ENCODE measurements around the gene ITCH. TPM values are rescaled to one million over a fixed set of nuclear protein-coding genes. Genes with fewer than 3 reads are reported as not detected.

ITCH gene
- 10 to 100 TPM; 44.2 to 47.0 TPM for total RNA-seq
- polyA plus RNA-seq (2013, experiment 1 of 2), result 26.8 TPM
- 26.5 TPM for polyA plus RNA-seq (2013, experiment 2 of 2)
- total RNA-seq, result 29.8 to 96.3 (median 61.4) reads per million in 172 experiments

DNA sequence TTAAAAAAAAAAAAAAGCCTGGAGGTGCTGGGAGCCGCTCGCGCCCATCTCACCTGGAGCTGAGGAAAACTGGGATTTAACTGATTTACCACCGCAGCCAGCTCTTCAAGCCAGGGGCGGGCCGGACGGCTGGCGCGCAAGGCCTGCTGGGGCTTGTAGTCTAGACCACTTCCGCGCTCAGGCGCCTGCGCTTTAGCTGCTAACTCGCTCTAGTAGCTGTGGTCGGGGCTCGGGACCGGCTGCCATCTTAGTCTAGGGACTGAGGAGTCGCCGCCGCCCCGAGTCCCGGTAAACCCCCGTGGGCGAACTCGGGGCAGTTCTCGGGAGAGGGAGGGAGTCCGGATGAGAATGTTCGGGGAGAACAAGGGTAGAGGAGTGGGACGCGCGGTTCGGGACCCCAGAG, at the start of gene ITCH:
ITCH (plus strand) TSS at position 212 of the 403 bp plus-strand sequence. CDS start 30,539 bp downstream, outside the sequence.
- Mint-ChIP-seq H3K9me3 (no peaks in the 10 kb centered on the region), H3K27ac (peak within 1 kb of the TSS; percentile 95), H3K4me3 (peak within 1 kb of the TSS; percentile 100), H3K36me3 (ENCODE audit: low read depth) (peaks cover 22% of the 10 kb centered on the region), H3K4me1 (ENCODE audit: low read depth) (peaks cover 37% of the 10 kb centered on the region), H3K27me3 (no peaks in the 10 kb centered on the region)
- ChIA-PET CTCF (interaction anchor here (0.6 to 3.5 kb wide), 4 partner anchors 31 to 154 kb away, joined by 3 to 26 read pairs (median 4); partner anchors contain the start of gene DYNLRB1), POLR2A (interaction anchor here (0.6 to 1.9 kb wide), 21 partner anchors 8 to 1591 kb away, joined by 3 to 19 read pairs (median 4); partner anchors contain the start of genes AHCY, CBFA2T2, DYNLRB1 and EDEM2)
- Histone ChIP-seq H3K4me3 (ENCODE audit: low read length) (peak within 1 kb of the TSS; percentile 98), H3K4me1 (ENCODE audit: insufficient read depth, low read length) (peaks cover 47% of the 10 kb centered on the region), H3K27ac (ENCODE audit: low read depth in 1 of 2, low read length in 2 of 2) (peak within 1 kb of the TSS; percentile 72 to 78), H3K36me3 (ENCODE audit: insufficient read depth, low read length) (no peaks in the 10 kb centered on the region), H3K27me3 (ENCODE audit: control insufficient read depth in 1 of 2, insufficient read depth in 2 of 2, low read length in 2 of 2) (no peaks in the 10 kb centered on the region), H3K9me3 (ENCODE audit: control insufficient read depth in 1 of 2, insufficient read depth in 1 of 2, low read length in 2 of 2) (no peaks in the 10 kb centered on the region)
- TF ChIP-seq, protein P1, sequence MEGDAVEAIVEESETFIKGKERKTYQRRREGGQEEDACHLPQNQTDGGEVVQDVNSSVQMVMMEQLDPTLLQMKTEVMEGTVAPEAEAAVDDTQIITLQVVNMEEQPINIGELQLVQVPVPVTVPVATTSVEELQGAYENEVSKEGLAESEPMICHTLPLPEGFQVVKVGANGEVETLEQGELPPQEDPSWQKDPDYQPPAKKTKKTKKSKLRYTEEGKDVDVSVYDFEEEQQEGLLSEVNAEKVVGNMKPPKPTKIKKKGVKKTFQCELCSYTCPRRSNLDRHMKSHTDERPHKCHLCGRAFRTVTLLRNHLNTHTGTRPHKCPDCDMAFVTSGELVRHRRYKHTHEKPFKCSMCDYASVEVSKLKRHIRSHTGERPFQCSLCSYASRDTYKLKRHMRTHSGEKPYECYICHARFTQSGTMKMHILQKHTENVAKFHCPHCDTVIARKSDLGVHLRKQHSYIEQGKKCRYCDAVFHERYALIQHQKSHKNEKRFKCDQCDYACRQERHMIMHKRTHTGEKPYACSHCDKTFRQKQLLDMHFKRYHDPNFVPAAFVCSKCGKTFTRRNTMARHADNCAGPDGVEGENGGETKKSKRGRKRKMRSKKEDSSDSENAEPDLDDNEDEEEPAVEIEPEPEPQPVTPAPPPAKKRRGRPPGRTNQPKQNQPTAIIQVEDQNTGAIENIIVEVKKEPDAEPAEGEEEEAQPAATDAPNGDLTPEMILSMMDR (IDR thresholded peaks at IDR 0.05), result no peak
- DNase-seq, result peak; percentile 86 to 96 (median 89)
- ATAC-seq (ENCODE audit: poor library complexity), result peak; percentile 100
- intact Hi-C loops (cut with DNase I, micrococcal nuclease), result loop anchor here (2.0 to 10.0 kb wide), 9 partner anchors 42 to 1628 kb away; partner anchors contain the start of genes AHCY (in 1 of the 2), CHMP4B (in 1 of the 2), DYNLRB1 (in 1 of the 2) and PIGU (in 1 of the 2)

DNA sequence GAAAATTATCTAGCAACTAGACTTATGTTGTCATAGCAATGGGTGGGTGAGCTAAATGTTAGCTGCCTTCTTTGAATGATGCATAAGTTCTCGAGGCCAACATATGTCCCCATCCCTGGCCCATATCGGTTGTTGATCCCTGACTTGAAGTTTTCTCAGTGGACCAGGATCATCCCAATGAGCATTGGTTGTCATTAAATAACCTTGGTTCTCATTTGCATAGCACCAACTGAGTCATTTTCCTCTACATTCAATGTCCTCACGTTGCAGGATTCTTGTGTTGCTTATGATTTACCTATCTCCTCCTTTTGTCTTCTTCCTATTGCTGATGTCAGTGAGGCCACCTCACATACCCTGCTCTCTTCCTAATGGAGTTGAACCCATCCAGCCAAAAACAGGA, 47.8 kb upstream of the ITCH start:
- peaks cover 28% of the 10 kb centered on the region for H3K27me3 Mint-ChIP-seq
- ChIA-PET POLR2A (no interaction called here), CTCF (no interaction called here)
- no peak overlapping the region for H3K4me3 Mint-ChIP-seq
- Histone ChIP-seq H3K27ac (ENCODE audit: low read depth in 1 of 2, low read length in 2 of 2) (no peak overlapping the region), H3K4me3 (ENCODE audit: low read length) (no peak overlapping the region), H3K27me3 (ENCODE audit: control insufficient read depth in 1 of 2, insufficient read depth in 2 of 2, low read length in 2 of 2) (peaks cover 14 to 20% of the 10 kb centered on the region in 2 experiments), H3K4me1 (ENCODE audit: insufficient read depth, low read length) (peaks cover 20% of the 10 kb centered on the region), H3K9me3 (ENCODE audit: control insufficient read depth in 1 of 2, insufficient read depth in 1 of 2, low read length in 2 of 2) (no peaks in the 10 kb centered on the region), H3K36me3 (ENCODE audit: insufficient read depth, low read length) (no peaks in the 10 kb centered on the region)
- no peak for DNase-seq
- peaks cover 6% of the 10 kb centered on the region for H3K4me1 Mint-ChIP-seq (ENCODE audit: low read depth)
- H3K27ac Mint-ChIP-seq, result no peak overlapping the region
- H3K36me3 Mint-ChIP-seq (ENCODE audit: low read depth), result no peaks in the 10 kb centered on the region
- ATAC-seq (ENCODE audit: poor library complexity), result no peak
- no peaks in the 10 kb centered on the region for H3K9me3 Mint-ChIP-seq
- intact Hi-C loops (cut with DNase I, micrococcal nuclease), result no loop called here
- TF ChIP-seq, protein P1 (IDR thresholded peaks at IDR 0.05), result no peak

DNA sequence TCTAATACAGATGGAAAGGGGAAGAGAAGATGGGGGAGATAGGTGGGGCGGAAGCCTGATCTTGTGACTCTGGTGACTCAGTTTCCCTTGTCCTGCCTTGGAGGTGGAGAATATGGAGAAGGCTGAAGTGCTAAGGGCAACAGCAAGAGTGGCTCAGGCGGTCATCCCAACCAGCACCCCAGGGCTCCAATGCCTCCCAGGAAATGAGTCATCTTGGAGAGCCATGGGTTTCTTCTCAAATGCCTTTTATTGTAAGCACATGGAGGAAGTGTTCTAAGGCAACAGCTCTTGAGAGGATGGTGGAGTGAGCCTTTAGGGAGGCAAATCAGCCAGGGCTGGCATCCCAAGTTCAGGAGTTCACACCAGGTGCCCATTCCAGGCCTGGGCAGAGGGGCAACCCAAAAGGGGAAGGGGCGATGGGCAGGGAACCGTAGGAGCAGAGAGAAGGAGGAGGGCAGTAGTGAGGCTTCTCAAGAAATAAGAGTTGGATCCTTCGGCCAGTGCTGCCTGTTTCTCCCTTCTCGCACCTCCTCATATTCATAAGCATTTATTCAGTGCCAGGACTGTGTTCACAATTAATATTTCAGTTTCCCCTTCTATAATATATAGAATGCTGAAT, 46.8 kb upstream of the ITCH start:
- Histone ChIP-seq H3K36me3 (ENCODE audit: insufficient read depth, low read length) (no peaks in the 10 kb centered on the region), H3K27ac (ENCODE audit: low read depth in 1 of 2, low read length in 2 of 2) (no peak overlapping the region), H3K27me3 (ENCODE audit: control insufficient read depth in 1 of 2, insufficient read depth in 2 of 2, low read length in 2 of 2) (peaks cover 11 to 12% of the 10 kb centered on the region in 2 experiments), H3K4me1 (ENCODE audit: insufficient read depth, low read length) (peaks cover 18% of the 10 kb centered on the region), H3K9me3 (ENCODE audit: control insufficient read depth in 1 of 2, insufficient read depth in 1 of 2, low read length in 2 of 2) (no peaks in the 10 kb centered on the region), H3K4me3 (ENCODE audit: low read length) (no peak overlapping the region)
- no peak for DNase-seq
- Mint-ChIP-seq H3K4me3 (no peak overlapping the region), H3K36me3 (ENCODE audit: low read depth) (no peaks in the 10 kb centered on the region), H3K27me3 (peaks cover 25% of the 10 kb centered on the region), H3K27ac (no peak overlapping the region), H3K9me3 (no peaks in the 10 kb centered on the region), H3K4me1 (ENCODE audit: low read depth) (peaks cover 6% of the 10 kb centered on the region)
- TF ChIP-seq, protein P1 (IDR thresholded peaks at IDR 0.05), result no peak
- ATAC-seq (ENCODE audit: poor library complexity), result no peak
- CTCF ChIA-PET, result no interaction called here
- POLR2A ChIA-PET, result no interaction called here
- intact Hi-C loops (cut with DNase I, micrococcal nuclease), result no loop called here
